NCI-H2196 treated with DMSO at 0.1 percent for 48 hours (cell line): Measurements from ENCODE around the gene RAB20.

ENCODE experiments used
- DNase-seq: peaks from one replicate; lab custom pipeline; 2025; ENCODE audit not compliant: unreplicated experiment; lab: John Stamatoyannopoulos, UW

Gene RAB20

DNA sequence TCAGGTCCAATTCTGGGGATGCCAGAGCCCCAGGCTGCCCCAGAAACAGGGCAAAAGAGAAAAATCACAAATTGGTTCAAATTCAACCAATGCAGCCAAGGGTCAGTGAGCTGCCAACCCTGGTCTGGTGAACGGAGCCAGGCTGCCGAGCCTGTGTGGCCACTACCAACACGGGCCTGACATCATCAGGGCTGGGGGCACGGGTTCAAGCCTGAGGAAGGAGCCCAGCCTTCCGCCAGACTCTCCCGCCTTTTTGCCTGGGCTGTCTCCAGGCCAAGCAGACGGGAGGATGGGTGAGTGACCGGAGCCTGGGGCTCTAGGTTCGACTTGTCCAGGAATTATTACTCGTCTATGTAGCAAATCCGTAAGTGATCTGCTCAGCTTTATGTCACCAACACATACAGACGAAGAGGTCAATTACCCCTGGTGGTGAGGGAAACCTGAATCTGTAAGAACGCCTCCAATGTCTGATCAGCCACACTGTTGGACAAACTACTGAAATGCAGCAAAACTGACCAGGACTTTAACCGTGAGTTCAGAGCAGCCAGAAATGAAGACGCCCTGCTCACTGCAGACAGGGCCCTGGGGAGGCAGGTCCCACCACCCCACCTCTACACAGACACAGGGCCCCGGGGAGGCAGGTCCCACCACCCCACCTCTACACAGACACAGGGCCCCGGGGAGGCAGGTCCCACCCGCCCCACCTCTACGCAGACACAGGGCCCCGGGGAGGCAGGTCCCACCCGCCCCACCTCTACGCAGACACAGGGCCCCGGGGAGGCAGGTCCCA lies 31.8 kb downstream of the RAB20 start:
- no peak for DNase-seq

DNA sequence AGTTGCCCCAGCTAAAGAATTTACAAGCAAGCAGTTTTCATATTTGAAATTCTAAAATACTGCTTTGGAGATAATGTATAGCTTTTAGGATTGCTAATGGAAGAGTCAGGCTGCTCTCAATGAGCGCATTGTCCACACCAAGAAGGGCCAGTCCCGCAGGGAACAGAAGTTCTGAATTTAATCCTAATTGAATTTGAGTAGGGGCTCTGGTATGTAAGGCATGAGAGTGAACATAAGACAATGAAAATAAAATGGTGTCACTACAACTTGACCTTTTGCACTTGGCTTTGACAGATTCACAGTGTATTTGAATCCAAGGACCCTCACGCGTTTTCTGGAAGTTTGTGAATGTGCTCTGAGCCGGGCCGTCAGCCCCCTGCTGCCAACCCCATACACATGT lies 32.6 kb downstream of the RAB20 start:
- DNase-seq = no peak

DNA sequence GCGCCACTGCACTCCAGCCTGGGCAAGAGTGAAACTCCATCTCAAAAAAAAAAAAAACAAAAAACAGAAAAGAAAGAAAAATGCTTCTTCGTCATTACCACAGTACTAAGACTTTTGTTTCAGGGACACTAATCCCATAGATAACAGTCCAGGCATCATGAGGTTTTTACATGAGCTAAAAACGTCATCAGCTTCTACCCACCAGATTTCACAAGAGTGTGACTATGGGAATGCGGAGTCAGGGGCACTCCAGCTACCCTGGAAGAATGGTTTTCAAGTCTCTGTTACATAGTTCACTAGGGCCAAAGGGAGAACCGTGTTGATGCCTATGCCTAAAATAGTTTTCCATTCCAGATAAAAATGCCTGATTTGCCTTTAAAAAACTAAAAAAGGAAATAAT lies 33.2 kb downstream of the RAB20 start:
- no peak for DNase-seq

DNA sequence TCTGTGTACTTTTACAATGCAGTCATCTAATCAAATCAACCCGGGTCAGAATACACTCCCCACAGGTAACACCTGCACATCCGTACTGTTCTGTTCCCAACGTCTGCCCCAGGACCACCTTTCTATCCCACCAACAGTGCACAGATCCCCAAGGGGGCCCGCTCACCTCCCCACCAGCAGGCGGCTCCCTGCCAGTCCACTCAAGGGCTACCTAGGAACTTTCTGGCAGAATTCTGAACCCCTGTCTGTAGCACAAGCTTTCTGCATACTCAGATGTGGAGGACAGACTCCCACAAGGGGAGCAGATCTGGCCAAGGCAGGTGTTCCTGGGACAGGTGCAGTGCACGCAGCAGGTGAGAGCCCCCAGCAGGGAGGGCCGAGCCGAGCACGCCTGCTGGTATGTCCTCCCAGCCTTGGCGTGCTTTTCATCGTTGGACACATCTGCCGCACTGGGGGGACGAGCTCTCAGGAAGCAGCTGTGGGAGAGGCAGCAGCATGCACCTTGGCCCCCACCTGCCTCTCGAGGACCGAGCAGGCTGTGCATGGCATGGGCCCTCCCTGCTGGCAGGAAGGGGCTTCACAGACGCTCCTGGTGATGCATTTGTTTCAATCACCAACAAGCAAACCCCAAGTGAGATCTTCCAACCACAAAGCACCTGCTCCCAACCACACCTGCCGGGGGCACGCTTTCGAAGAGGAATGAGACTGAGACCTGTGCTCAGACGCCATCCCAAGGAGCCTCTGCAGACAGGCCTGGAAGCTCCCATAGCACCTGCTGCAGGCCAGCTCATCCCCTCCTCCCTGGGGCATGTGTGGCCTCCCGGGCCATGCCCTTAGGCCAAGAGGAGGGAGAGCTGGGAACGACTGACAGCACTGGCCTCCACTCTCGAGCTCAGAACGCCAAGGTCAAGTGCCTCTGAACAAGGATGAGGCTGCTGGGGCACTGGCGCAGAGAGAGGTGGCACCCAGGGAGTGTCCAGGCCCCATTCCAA lies 35.9 kb downstream of the RAB20 start:
- DNase-seq = peak; percentile 87

DNA sequence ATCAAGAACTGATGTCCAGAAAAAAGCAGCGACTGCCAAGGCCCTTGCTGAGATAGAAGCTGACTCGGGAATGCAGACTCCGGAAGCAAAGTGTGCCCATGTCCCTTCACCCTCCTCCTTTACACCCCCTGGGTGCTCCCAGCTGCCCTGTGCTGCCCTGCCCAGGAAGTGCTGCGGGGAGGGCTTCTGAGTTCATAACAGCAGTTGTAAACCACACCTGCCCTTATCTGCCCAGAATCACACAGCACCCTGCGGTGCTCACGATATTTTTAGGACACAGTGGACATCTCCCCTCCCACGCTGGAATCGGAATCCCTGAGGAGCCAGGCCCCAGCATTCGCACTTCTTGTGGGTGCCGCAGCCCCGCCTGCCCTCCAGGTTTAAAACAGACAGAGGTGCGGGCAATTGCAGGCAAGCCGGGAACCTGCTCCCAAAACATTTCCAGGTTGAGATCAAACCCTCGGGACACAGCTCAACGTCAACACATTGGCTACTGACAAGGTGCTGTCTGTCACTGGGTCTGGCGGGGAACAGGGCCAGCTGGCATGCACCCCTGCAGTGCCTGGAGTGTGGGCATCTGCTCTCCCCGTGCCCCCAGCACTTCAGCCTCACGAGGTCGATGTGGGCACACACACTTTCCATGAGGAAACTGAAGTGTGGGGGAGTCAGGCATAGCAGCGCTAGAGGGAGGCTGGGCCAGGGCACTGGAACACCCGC lies 36.8 kb downstream of the RAB20 start:
- DNase-seq = peak; percentile 70

DNA sequence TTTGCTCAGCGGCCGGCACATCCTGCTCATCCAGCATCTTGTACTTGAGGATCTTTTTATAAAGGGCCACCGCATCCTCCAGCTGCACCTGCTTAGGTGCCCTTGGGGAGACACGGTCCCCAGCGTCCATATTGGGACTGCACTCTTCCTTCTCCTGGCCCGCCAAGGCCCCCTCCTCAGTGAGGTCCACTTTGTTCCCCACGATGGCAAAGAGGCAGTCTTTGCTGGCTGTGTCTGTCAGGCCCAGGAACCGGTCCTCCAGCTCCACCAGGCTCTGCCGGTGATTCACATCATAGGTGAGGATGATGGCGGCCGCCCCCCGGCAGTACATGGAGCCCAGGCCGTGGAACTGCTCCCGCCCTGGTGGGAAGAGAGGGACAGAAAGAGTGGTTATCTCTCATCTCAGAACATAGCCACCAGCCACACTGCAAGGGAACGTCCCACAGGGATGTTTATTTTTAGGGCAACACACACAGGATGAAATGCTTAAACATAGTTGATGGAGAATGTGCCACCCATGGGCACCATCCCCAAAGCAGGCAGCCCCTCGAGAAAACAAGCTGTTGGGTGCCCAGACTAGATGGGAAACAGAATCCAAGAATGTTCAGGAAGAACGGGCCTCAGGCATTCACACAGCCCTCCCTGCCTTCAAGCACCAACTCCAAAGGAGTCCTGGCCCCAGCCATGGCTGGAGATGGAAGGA lies 37.5 kb downstream of the RAB20 start:
- no peak for DNase-seq

DNA sequence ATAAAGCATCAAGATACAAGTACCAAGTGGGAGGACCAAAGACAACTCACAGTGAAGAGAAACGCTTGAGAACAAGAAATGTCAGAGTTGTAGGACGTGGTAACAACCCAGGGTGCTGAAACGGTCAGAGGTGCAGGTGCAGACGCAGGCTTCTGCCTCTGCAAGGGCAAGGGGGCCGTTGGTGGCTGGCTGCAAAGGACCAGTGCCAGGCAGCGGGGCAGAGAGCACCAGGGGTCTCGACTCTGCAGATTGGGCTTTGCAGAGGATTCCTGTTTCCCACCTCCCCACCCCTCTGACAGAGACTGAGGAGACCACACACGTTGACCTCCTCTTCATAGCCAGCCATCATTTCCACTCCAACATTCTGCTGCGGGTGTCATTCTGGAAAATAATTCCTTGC lies 38.3 kb downstream of the RAB20 start:
- DNase-seq = no peak

DNA sequence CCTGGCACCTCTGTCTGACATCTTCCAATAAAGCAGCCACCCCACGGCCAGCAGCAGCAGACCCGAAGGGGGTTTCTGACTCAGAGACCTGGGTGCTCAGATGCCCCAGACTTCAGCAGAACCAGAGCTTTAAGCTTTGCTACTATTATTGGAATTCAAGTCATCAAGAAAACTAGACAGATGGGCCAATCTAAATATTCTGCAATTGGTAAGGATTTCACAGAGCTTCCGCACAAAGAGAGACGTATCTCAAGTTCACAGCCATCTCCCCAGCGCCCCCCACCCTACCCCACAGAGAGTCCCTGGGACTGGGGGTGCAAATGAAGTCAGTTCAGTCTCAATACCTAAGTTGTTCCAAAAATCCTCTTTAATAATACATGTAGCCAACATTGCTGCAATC lies 38.8 kb downstream of the RAB20 start:
- no peak for DNase-seq

DNA sequence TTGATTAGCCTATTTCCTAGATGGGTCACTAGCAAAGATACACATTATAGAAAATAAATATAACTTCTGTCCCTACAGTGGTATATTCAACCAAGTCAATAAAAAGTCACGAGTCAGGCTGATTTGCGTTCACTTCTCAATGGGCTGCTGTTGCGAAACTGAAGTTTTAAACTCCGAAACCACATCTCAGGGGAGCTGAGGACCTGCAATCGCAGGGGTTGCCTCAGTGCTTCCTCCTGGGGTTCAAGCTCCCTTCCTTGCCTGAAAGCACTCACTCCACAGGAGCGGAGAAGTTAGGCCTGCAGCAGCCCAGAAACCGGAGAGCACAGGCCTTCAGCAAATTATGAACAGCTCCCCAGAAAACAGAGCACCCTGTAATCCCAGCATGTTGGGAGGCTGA lies 39.6 kb downstream of the RAB20 start:
- DNase-seq = no peak

DNA sequence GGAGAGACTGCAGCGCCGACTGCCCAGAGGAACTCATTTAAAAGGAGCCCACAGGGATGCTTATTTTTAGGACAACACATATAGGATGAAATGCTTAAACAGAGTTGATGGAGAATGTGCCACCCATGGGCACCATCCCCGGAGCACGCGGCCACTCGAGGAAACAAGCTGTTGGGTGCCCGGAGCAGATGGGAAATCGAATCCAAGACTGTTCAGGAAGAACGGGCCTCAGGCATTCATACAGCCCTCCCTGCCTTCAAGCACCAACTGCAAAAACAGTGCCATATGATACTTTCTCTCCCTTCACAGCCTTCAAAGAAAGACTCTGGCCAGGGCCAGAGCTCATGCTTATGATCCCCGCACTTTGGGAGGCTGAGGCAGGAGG lies 40.2 kb downstream of the RAB20 start:
- DNase-seq = no peak

DNA sequence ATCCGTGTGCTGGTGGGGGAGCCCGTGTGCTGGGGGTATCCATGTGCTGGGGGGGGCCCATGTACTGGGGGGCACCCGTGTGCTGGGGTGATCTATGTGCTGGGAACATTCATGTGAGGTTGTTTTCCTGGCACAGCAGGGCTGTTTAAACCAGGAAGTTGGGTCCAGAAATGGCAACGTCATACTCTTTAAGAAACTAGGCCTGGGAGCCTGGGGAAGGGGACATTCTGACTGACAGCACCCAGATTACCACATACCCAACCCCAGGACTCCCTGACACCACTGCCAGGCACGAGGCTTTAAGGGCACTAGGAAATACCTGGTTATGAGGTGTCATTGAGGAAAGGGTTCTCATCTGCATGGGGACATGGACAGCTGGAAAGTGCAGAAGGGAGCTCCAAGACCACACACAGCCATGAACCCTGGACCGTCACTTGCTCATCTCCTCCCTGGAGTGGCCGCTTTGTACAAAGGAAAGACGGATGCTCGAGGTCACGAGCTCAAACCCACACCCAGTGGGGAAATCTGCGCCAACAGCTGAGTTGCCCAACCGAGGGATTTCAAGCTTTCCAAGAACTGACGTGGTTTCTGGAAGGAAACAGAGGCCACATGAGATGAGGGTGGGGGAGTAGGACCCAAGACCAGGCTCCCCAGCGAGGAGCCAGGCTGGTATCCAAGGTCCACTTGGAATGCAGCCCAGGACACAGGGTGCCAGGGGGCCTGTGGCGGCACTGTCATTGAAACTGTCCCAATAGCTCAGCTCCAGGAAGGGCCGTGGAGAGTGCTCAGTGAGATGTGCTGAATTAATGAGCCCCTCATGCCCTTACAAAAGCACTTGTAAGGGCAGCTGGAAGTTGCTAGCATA lies 40.9 kb downstream of the RAB20 start:
- DNase-seq = no peak

DNA sequence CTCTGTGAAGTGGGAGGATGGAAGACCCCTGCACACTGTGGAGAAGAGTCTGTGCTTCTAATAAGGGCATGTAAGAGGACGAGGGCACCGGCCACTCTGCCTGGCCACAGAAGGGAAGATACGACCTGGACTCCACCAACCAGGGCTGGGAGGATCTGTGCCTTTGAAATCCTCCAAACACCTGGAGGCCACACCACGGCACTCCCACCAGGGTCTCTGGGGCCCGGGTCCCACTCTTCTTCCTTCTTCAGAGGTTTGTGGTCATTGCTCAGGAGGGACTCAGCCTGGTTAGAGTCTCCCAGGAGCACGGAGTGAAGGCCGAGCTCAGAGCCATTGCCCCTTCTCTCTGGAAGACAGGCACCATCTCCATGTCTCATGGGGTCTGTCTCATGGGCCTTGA lies 42.0 kb downstream of the RAB20 start:
- no peak for DNase-seq

DNA sequence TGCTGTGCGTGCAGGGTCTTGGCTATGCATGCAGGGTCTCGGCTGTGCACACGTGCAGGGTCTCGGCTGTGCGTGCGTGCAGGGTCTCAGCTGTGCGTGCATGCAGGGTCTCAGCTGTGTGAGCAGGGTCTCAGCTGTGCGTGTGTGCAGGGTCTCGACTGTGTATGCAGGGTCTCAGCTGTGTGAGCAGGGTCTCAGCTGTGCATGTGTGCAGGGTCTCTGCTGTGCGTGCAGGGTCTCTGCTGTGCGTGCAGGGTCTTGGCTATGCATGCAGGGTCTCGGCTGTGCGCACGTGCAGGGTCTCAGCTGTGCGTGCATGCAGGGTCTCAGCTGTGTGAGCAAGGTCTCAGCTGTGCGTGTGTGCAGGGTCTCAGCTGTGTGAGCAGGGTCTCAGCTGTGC lies 42.5 kb downstream of the RAB20 start:
- DNase-seq = no peak

DNA sequence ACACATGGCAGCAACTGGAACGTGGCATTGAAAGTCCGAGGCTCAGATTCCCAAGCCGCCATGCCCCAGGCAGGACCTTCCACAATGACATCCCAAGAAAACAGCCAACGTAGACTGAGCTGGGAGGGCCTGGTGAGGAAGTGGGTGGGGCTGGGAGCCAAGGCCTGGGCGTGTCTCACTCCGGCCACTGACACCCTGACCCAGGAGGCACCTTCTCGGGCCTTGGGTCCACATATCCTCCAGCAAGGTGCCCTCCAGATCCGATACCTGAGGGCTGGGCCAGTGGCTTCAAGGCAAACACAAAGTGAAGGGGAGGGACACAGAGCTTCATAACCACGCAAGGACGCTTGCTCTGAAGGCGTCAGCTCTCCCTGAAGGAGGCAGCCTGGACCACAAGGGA lies 43.0 kb downstream of the RAB20 start:
- no peak for DNase-seq

DNA sequence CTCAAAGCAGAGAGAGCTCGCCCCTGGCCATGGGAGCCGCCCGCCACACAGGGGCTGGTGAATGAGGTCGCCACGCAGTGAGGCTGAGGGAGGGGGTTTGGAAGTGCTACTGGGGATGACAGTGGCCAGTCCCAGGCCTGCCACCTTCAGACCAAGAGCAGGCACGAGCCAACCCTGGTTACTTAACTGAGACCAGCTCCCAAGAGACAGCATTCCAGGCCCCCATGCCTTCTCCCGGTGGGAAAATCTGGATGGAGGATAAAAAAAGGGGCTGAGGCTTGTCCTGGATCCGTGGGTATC lies 43.3 kb downstream of the RAB20 start:
- no peak for DNase-seq

DNA sequence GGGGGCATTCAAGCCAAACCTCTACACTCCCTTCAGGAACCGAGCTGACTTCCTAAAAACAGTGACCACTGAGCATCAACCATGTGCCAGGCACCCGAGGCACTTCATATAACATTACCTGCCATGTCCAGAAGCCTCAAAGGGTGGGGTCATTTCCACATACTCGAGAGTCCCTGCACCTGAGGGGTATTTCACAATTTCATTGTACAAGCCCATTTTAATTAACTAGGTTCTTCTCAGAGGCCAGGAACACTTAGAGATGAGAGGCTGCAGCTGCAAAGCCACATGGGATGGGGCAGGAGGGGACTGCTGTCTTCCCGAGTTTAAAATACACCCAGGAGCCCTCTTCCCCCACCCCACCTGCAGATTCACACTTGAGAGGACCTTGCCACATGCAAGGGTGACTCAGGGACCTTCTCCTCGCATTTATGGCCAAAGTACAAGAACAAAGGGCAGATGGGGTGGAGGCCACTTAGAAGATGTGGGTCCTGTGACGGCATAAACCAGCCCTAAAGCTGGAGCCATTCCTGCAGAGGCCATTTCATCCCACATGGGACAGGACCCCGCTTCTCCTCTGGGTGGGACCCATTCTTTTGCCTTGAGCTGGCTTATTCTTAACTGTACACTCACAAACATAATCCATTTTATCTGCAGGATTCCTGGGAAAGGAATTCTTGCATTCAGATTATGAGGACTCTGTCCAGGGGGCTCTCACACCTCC lies 43.9 kb downstream of the RAB20 start:
- DNase-seq = no peak

DNA sequence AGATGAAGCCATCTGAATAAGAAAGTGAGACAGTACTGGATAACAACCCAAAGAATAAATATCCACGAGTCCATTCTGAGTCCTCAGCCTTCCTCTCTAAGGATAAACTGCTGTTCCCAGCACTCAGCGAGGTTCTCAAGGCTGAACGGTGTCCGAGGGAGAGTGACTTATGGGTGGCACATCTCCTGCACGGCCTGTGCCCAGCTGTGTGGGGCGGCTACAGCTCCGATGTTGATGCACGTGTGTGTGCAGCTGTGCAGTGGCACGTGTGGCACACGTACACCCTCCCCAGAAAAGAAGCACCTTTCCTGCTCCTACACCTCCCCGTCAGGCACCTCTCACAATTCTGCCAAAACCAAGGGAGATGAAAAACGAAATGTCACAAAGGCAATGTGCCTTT lies 45.0 kb downstream of the RAB20 start:
- DNase-seq = no peak

DNA sequence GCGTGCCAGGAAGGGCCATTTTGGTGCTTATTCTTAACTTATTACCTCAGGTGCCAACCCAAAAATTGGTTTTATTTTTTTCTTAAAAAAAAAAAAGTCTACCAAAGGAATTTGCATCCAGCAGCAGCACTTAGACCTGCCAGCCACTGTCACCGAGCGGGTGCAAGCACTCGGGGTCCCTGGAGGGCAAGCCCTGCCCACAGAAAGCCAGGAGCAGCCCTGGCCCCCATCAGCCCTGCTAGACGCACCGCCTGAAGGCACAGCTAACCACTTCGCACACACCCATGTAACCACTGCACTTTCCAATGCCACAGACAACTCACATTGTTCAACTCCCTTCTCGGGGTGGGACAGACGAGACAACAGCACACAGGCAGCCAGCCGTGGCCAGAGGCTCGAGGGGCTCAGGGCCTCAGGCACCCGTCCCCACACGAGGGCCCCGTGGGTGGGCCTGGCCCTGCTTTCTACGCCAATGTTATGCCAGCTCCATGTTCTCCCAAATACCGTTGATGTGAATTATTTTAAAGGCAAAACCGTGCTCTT lies 49.3 kb downstream of the RAB20 start:
- DNase-seq = no peak

DNA sequence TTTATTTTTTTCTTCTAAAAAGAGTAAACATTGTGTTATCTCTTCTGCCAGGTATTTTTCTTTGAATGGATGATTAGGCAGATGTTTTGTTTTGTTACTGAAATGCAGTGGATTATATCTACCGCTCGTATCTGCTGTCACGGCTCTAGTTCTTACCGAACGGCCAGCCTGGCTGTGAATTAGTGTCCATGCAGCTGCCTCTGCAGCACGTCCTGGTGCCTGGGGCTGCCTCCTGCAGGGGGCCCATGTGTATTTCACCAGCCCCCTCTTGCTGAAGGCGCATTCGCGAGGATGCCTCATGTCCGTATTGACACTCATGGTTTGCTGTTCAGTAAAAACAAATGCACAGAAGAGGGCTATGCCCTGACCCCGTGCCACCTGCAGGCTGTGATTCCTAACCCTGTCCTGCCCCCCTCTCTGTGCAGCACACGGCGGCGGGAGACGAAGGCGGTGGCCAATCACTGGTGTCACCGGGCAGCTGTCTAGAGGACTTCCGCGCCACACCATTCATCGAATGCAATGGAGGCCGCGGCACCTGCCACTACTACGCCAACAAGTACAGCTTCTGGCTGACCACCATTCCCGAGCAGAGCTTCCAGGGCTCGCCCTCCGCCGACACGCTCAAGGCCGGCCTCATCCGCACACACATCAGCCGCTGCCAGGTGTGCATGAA lies 49.9 kb downstream of the RAB20 start:
- no peak for DNase-seq
